ENCODE results near the gene MADCAM1. TPM values are rescaled to one million over a fixed set of nuclear protein-coding genes. Genes with fewer than 3 reads are reported as not detected.

The MADCAM1 gene
- total RNA-seq, 2 experiments from 2014 or later, result 0.69 to 2.0 TPM

GRCh38 chr19:484494-484893 is 11.8 kb upstream of the MADCAM1 start:
- Histone ChIP-seq H3K36me3 (ENCODE audit: insufficient read depth, low read length) (no peaks in the 10 kb centered on the region), H3K9me2 (ENCODE audit: insufficient read depth, low read length) (no peaks in the 10 kb centered on the region), H3K4me2 (ENCODE audit: low read length) (no peak overlapping the region), H2AFZ (ENCODE audit: low read length) (no peak overlapping the region), H3K9me3 (ENCODE audit: low read length) (peaks cover 4% of the 10 kb centered on the region; the same call in 1 of the 2 replicates), H3K4me1 (ENCODE audit: insufficient read depth, low read length, poor library complexity, severe bottlenecking) (peaks cover 7% of the 10 kb centered on the region), H4K20me1 (ENCODE audit: insufficient read depth, low read length) (no peaks in the 10 kb centered on the region), H3K79me2 (ENCODE audit: insufficient read depth, low read depth, low read length) (no peaks in the 10 kb centered on the region), H3K4me3 (ENCODE audit: low read depth, low read length, poor library complexity, severe bottlenecking) (no peak overlapping the region), H3K27ac (ENCODE audit: low read depth, low read length, poor library complexity, severe bottlenecking) (no peak overlapping the region)
- intact Hi-C loops (cut with micrococcal nuclease; ENCODE audit: unreplicated experiment), result no loop called here
- no TSS peak for BruUV-seq (replicated peaks)
- POLR2A ChIA-PET, result no interaction called here
- TF ChIP-seq CTCF (conservative IDR thresholded peaks at IDR 0.05; ENCODE audit: low read length) (no peak), EZH2phosphoT487 (IDR thresholded peaks at IDR 0.05; ENCODE audit: borderline replicate concordance, low read depth, low read length) (no peak)
- no peak for DNase-seq (ENCODE audit: low spot score)
- CTCF ChIA-PET (ENCODE audit: unreplicated experiment), result no interaction called here

- no peak overlapping the region for H3K27ac ChIP-seq (ENCODE audit: low read depth, low read length, poor library complexity, severe bottlenecking)
- intact Hi-C loops (cut with micrococcal nuclease; ENCODE audit: unreplicated experiment), result no loop called here
- DNase-seq (ENCODE audit: low spot score), result no peak
Measured at GRCh38 chr19:485077-485476, 11.2 kb upstream of the MADCAM1 start.

More at GRCh38 chr19:485077-485476, 11.2 kb upstream of the MADCAM1 start:
- BruUV-seq (replicated peaks), result no TSS peak
- POLR2A ChIA-PET, result no interaction called here
- Histone ChIP-seq H3K79me2 (ENCODE audit: insufficient read depth, low read depth, low read length) (no peaks in the 10 kb centered on the region), H3K9me3 (ENCODE audit: low read length) (peaks cover 4% of the 10 kb centered on the region; the same call in 1 of the 2 replicates), H2AFZ (ENCODE audit: low read length) (no peak overlapping the region), H4K20me1 (ENCODE audit: insufficient read depth, low read length) (no peaks in the 10 kb centered on the region), H3K4me2 (ENCODE audit: low read length) (no peak overlapping the region), H3K4me3 (ENCODE audit: low read depth, low read length, poor library complexity, severe bottlenecking) (no peak overlapping the region), H3K36me3 (ENCODE audit: insufficient read depth, low read length) (no peaks in the 10 kb centered on the region), H3K9me2 (ENCODE audit: insufficient read depth, low read length) (no peaks in the 10 kb centered on the region), H3K4me1 (ENCODE audit: insufficient read depth, low read length, poor library complexity, severe bottlenecking) (peaks cover 11% of the 10 kb centered on the region)
- CTCF ChIA-PET (ENCODE audit: unreplicated experiment), result no interaction called here
- TF ChIP-seq CTCF (conservative IDR thresholded peaks at IDR 0.05; ENCODE audit: low read length) (no peak), EZH2phosphoT487 (IDR thresholded peaks at IDR 0.05; ENCODE audit: borderline replicate concordance, low read depth, low read length) (no peak)

Data from OCI-LY7 (cell line).